Lower leg skin (tissue), 3 donors: Measurements from ENCODE around the gene NUCB1.

Experiments used
- CTCF ChIP-seq, 3 donors: fragments of 450-650 bp; IDR thresholded peaks; one replicate each; pipeline ENCODE4 v1.5.1; 2016; ENCODE audit warnings: antibody characterized with exemption in 3 of 3, mild to moderate bottlenecking in 3 of 3, moderate library complexity in 2 of 3
- POLR2A ChIP-seq, 2 donors: fragments of 450-650 bp; IDR thresholded peaks; one replicate each; pipeline ENCODE4 v1.6.1; 2016 to 2017; ENCODE audit warnings: antibody characterized with exemption in 2 of 2, mild to moderate bottlenecking in 1 of 2, moderate library complexity in 1 of 2

GRCh38 chr19:48862827-48863226 lies 37.3 kb upstream of the NUCB1 start:
- TF ChIP-seq POLR2A (IDR thresholded peaks at IDR 0.05) (no peak), CTCF (IDR thresholded peaks at IDR 0.05) (no peak)
